Endothelial cell of umbilical vein (primary cell): ENCODE results near the gene SYT14. TPM values are rescaled to one million over a fixed set of nuclear protein-coding genes. Genes with fewer than 3 reads are reported as not detected.

Experiments
- BruUV-seq: library from RNA; stranded (reverse); fragments of 400-500 nt; replicated peaks from 2 replicates; lab custom pipeline; 2021; lab: Mats Ljungman, UMichigan
- CTCF ChIA-PET: fragments of 300-600, 350-600 bp; sonication (Branson Sonifier 250); formaldehyde crosslinking; loops from one replicate; lab custom pipeline; 2021; ENCODE audit warnings: antibody characterized with exemption, inconsistent platforms; lab: Charles Lee
- POLR2A ChIA-PET: fragments of 300-600, 350-600 bp; sonication (Branson Sonifier 250); formaldehyde crosslinking; loops from one replicate; lab custom pipeline; 2021; ENCODE audit warnings: antibody characterized with exemption, inconsistent platforms; lab: Charles Lee
- DNase-seq: peaks from one replicate; pipeline ENCODE4 v3.0.0-alpha.2; 2011; ENCODE audit warnings: low read depth, low spot score
- FAIRE-seq: peaks from 2 replicates; lab custom pipeline; 2011; peaks lifted over from hg19 to GRCh38; lab: Jason Lieb, UNC
- H2AFZ ChIP-seq: 2 replicates; pipeline ENCODE4 v1.6.0; 2012; ENCODE audit warnings: low read depth, low read length, control low read depth, inconsistent platforms
- H3K27ac ChIP-seq: 2 replicates; pipeline ENCODE4 v1.5.1; 2011; ENCODE audit warnings: low read depth, mild to moderate bottlenecking, control low read depth, low read length, moderate library complexity; ENCODE audit not compliant: insufficient read depth
- H3K27me3 ChIP-seq, 2 experiments: 2 replicates each; pipeline versions ENCODE4 v1.6.0 to v1.6.1; 2011; ENCODE audit warnings: low read length in 2 of 2, mixed read lengths in 1 of 2; ENCODE audit not compliant: control insufficient read depth in 2 of 2, insufficient read depth in 2 of 2
- H3K36me3 ChIP-seq, 2 experiments: 2 replicates in 1 of 2; 3 replicates in 1 of 2; pipeline ENCODE4 v1.5.1; 2011; ENCODE audit warnings: low read length in 2 of 2, mild to moderate bottlenecking in 1 of 2, moderate library complexity in 1 of 2; ENCODE audit not compliant: control insufficient read depth in 2 of 2, insufficient read depth in 2 of 2; ENCODE audit errors: extremely low read depth in 1 of 2
- H3K4me1 ChIP-seq: 3 replicates; pipeline ENCODE4 v1.5.1; 2011; ENCODE audit warnings: mild to moderate bottlenecking, low read length; ENCODE audit not compliant: control insufficient read depth, insufficient read depth; ENCODE audit errors: extremely low read depth
- H3K4me2 ChIP-seq: 2 replicates; pipeline ENCODE4 v1.6.1; 2011; ENCODE audit warnings: low read length, control low read depth, mixed read lengths; ENCODE audit not compliant: insufficient read depth
- H3K4me3 ChIP-seq, 3 experiments: fragments of 200-600 bp in 1 of 3; sonication (generic), shearing (Covaris generic) in 1 of 3; replicated peaks in 1 of 3; 2 replicates each; pipeline ENCODE4 v1.5.1; 2011 to 2016; ENCODE audit warnings: control low read depth in 3 of 3, low read length in 3 of 3, mild to moderate bottlenecking in 2 of 3, inconsistent platforms in 1 of 3, low read depth in 1 of 3, moderate library complexity in 1 of 3; ENCODE audit not compliant: insufficient read depth in 1 of 3
- H3K79me2 ChIP-seq: 2 replicates; pipeline ENCODE4 v1.6.0; 2012; ENCODE audit warnings: low read length, inconsistent platforms; ENCODE audit not compliant: control insufficient read depth, insufficient read depth
- H3K9ac ChIP-seq: replicated peaks from 2 replicates; pipeline ENCODE3; 2011; ENCODE audit warnings: low read length, control low read depth; ENCODE audit not compliant: insufficient read depth; ENCODE audit errors: extremely low read depth
- H3K9me1 ChIP-seq: replicated peaks from 3 replicates; pipeline ENCODE4 v1.6.0; 2011; ENCODE audit warnings: mild to moderate bottlenecking, low read length; ENCODE audit not compliant: control insufficient read depth, insufficient read depth; ENCODE audit errors: extremely low read depth
- H3K9me3 ChIP-seq: replicated peaks from 2 replicates; pipeline ENCODE4 v1.5.1; 2012; ENCODE audit warnings: low read length, inconsistent platforms; ENCODE audit not compliant: control insufficient read depth, insufficient read depth
- H4K20me1 ChIP-seq: replicated peaks from 2 replicates; pipeline ENCODE3; 2011; ENCODE audit warnings: mild to moderate bottlenecking, low read length; ENCODE audit not compliant: control insufficient read depth, insufficient read depth; ENCODE audit errors: extremely low read depth
- CTCF ChIP-seq, 2 donors: IDR thresholded peaks; 1 replicate in 1 of 2; 2 replicates in 1 of 2; pipeline ENCODE4 v1.5.1; 2011; ENCODE audit warnings: low read length in 2 of 2, mild to moderate bottlenecking in 2 of 2, moderate library complexity in 2 of 2, control low read depth in 1 of 2, inconsistent platforms in 1 of 2, low read depth in 1 of 2; ENCODE audit not compliant: insufficient read depth in 1 of 2; ENCODE audit errors: extremely low read depth in 1 of 2
- EZH2 ChIP-seq: IDR thresholded peaks from 2 replicates; pipeline ENCODE4 v1.6.1; 2012; ENCODE audit warnings: borderline replicate concordance, low read depth, mild to moderate bottlenecking, moderate library complexity, low read length, inconsistent platforms; ENCODE audit not compliant: severe bottlenecking
- FOS ChIP-seq: IDR thresholded peaks from 2 replicates; pipeline ENCODE4 v1.6.1; 2011; ENCODE audit warnings: mild to moderate bottlenecking, low read length, moderate library complexity, borderline replicate concordance; ENCODE audit not compliant: insufficient read depth
- GATA2 ChIP-seq: IDR thresholded peaks from 2 replicates; pipeline ENCODE4 v1.7.0; 2011; ENCODE audit warnings: low read depth, mild to moderate bottlenecking, moderate library complexity, mixed read lengths, low read length; ENCODE audit not compliant: insufficient read length, insufficient read depth
- JUN ChIP-seq: IDR thresholded peaks from 2 replicates; pipeline ENCODE4 v1.6.1; 2011; ENCODE audit warnings: borderline replicate concordance, low read depth; ENCODE audit not compliant: insufficient read length, insufficient read depth
- MAX ChIP-seq: IDR thresholded peaks from 2 replicates; pipeline ENCODE4 v1.6.1; 2011; ENCODE audit not compliant: insufficient read depth, insufficient read length
- MYC ChIP-seq: IDR thresholded peaks from one replicate; pipeline ENCODE4 v1.6.1; 2011; ENCODE audit warnings: mild to moderate bottlenecking, low read depth, low read length
- POLR2A ChIP-seq: IDR thresholded peaks from 2 replicates; pipeline ENCODE4 v1.6.1; 2012; ENCODE audit warnings: low read depth, mild to moderate bottlenecking, control low read depth, low read length
- POLR2AphosphoS5 ChIP-seq: IDR thresholded peaks from 2 replicates; pipeline ENCODE4 v1.6.1; 2012; ENCODE audit warnings: low read depth, mild to moderate bottlenecking, control low read depth, low read length, moderate library complexity; ENCODE audit not compliant: insufficient read depth
- dilution Hi-C: fragments of 300-500 bp; cut with MboI; formaldehyde crosslinking; loops from one replicate; pipeline ENCODE4 v1.15.0; 2019; ENCODE audit warnings: low sequenced_read_pairs; ENCODE audit not compliant: extremely low pct_ligation_motif_present
- intact Hi-C: fragments of 100-400 bp; cut with micrococcal nuclease; formaldehyde crosslinking; loops from one replicate; pipeline ENCODE4 v1.10.0; 2022
- polyA plus RNA-seq, 4 experiments: library from polyadenylated mRNA; depleted of rRNA in 3 of 4; stranded (reverse) in 3 of 4; unstranded in 1 of 4; fragments of >200 nt; gene quantifications; 2 replicates each; pipeline versions ENCODE4 v1.2.1 to v1.2.3, GENCODE V29; 2011 to 2012; ENCODE audit warnings: missing spikeins in 1 of 4
- total RNA-seq: library from RNA; stranded (reverse); gene quantifications from 2 replicates; pipeline ENCODE4 v1.2.3, GENCODE V29; 2021

SYT14 gene
- total and polyA plus RNA-seq, 2 donors (not counting 3 experiments of a cell fraction or from before 2014, with no cell fraction given): 0.08 to 0.18 TPM

- no peak overlapping the region for H3K27ac ChIP-seq
- no peaks in the 10 kb centered on the region for H4K20me1 ChIP-seq
- no TSS peak for BruUV-seq
- H3K4me1 ChIP-seq: no peaks in the 10 kb centered on the region
- CTCF ChIA-PET: interaction anchor here (2.2 kb wide), 1 partner anchor 124 kb away, joined by 6 read pairs; no protein-coding TSS in a partner anchor
- no peak overlapping the region for H2AFZ ChIP-seq
- no peaks in the 10 kb centered on the region for H3K79me2 ChIP-seq
- dilution Hi-C loops (no loop called here), intact Hi-C loops (loop anchor here (10.0 kb wide), 1 partner anchor 419 kb away; no protein-coding TSS in a partner anchor)
- POLR2A ChIA-PET: no interaction called here
- no peak for TF ChIP-seq JUN
- TF ChIP-seq EZH2: no peak
- TF ChIP-seq MAX: no peak
- TF ChIP-seq POLR2AphosphoS5: no peak
- no peak for TF ChIP-seq MYC
- no peak for TF ChIP-seq GATA2
- no peak for TF ChIP-seq POLR2A
- TF ChIP-seq FOS: no peak
- no peak for TF ChIP-seq CTCF (IDR thresholded peaks at IDR 0.05; ENCODE audit: extremely low read depth in 1 of 2, insufficient read depth in 1 of 2, low read depth in 1 of 2, low read length in 2 of 2)
- no peaks in the 10 kb centered on the region for H3K9me3 ChIP-seq
- no peak overlapping the region for H3K4me3 ChIP-seq
- no peaks in the 10 kb centered on the region for H3K9me1 ChIP-seq
- no peak overlapping the region for H3K4me2 ChIP-seq
- H3K9ac ChIP-seq: no peak overlapping the region
- no peaks in the 10 kb centered on the region for H3K36me3 ChIP-seq
- FAIRE-seq: no peak
- H3K27me3 ChIP-seq: peaks cover 6 to 15% of the 10 kb centered on the region in 2 experiments
- DNase-seq: no peak
Observed at GRCh38 chr1:209983953-209984352, 45.9 kb downstream of the SYT14 start.
